IMR-90 (cell line): ENCODE data around the gene DALRD3.

ENCODE experiments used
- CEBPB ChIP-seq: IDR thresholded peaks from 2 replicates; pipeline ENCODE4 v1.6.1; 2012; ENCODE audit warnings: low read depth, low read length, improper control_type of control experiment
- CHD1 ChIP-seq: IDR thresholded peaks from 2 replicates; pipeline ENCODE4 v1.6.1; 2012; ENCODE audit warnings: low read depth, low read length, improper control_type of control experiment
- MAFK ChIP-seq: IDR thresholded peaks from 2 replicates; pipeline ENCODE4 v1.6.1; 2012; ENCODE audit warnings: low read depth, low read length, improper control_type of control experiment
- MAZ ChIP-seq: IDR thresholded peaks from 2 replicates; pipeline ENCODE4 v1.6.1; 2012; ENCODE audit warnings: low read depth, mild to moderate bottlenecking, low read length, improper control_type of control experiment, moderate library complexity, borderline replicate concordance
- MXI1 ChIP-seq: IDR thresholded peaks from 2 replicates; pipeline ENCODE4 v1.6.1; 2012; ENCODE audit warnings: low read depth, mild to moderate bottlenecking, low read length, moderate library complexity, borderline replicate concordance
- NFE2L2 ChIP-seq: fragments of 150-350 bp; IDR thresholded peaks from 2 replicates; pipeline ENCODE4 v1.6.1; 2016; ENCODE audit warnings: low read depth, mild to moderate bottlenecking, low read length
- POLR2A ChIP-seq: IDR thresholded peaks from 2 replicates; pipeline ENCODE4 v1.6.1; 2012; ENCODE audit warnings: mild to moderate bottlenecking, low read depth, low read length
- RAD21 ChIP-seq: IDR thresholded peaks from 2 replicates; pipeline ENCODE4 v1.6.1; 2012; ENCODE audit warnings: low read length, improper control_type of control experiment
- RCOR1 ChIP-seq: IDR thresholded peaks from 2 replicates; pipeline ENCODE4 v1.6.1; 2012; ENCODE audit warnings: mild to moderate bottlenecking, low read length, improper control_type of control experiment; ENCODE audit not compliant: insufficient replicate concordance
- SMC3 ChIP-seq: fragments of 150-350 bp; IDR thresholded peaks from 2 replicates; pipeline ENCODE4 v1.6.1; 2016; ENCODE audit warnings: low read depth, mild to moderate bottlenecking, antibody characterized with exemption, low read length, moderate library complexity
- TF ChIP-seq, protein P1 (sequence below): conservative IDR thresholded peaks from 2 replicates; pipeline ENCODE4 v1.5.1; 2012; ENCODE audit warnings: mild to moderate bottlenecking, low read depth, low read length, improper control_type of control experiment
- TF ChIP-seq, protein P2 (sequence below): fragments of 150-350 bp; IDR thresholded peaks from 2 replicates; pipeline ENCODE4 v1.6.1; 2017; ENCODE audit warnings: mild to moderate bottlenecking, antibody characterized with exemption, low read length, low read depth

DNA sequence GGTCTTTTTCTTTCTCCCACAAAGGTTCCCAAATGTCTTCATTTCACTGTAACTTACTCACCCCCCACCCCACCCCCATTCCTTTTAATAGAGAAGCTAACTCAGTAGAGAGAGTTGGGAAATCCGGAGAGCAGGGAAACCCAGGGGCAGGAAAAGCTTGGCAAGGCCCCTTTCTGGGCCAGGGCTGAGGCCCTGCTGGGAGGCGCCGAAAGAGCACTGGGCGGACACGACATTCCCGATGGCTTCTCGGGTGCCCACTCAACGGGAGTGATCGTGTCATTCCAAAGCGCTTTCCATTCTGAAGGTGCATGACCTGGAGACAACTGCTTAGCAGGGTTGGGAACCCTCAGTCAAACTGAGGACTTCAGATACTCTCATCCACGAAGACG is 1.6 kb upstream of the DALRD3 start:
- TF ChIP-seq POLR2A (no peak), CHD1 (no peak), RAD21 (no peak), CEBPB (no peak), MAZ (no peak), MXI1 (no peak), NFE2L2 (no peak), RCOR1 (no peak), MAFK (no peak), SMC3 (no peak)
- TF ChIP-seq, protein P1, sequence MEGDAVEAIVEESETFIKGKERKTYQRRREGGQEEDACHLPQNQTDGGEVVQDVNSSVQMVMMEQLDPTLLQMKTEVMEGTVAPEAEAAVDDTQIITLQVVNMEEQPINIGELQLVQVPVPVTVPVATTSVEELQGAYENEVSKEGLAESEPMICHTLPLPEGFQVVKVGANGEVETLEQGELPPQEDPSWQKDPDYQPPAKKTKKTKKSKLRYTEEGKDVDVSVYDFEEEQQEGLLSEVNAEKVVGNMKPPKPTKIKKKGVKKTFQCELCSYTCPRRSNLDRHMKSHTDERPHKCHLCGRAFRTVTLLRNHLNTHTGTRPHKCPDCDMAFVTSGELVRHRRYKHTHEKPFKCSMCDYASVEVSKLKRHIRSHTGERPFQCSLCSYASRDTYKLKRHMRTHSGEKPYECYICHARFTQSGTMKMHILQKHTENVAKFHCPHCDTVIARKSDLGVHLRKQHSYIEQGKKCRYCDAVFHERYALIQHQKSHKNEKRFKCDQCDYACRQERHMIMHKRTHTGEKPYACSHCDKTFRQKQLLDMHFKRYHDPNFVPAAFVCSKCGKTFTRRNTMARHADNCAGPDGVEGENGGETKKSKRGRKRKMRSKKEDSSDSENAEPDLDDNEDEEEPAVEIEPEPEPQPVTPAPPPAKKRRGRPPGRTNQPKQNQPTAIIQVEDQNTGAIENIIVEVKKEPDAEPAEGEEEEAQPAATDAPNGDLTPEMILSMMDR, result no peak
- TF ChIP-seq, protein P2, sequence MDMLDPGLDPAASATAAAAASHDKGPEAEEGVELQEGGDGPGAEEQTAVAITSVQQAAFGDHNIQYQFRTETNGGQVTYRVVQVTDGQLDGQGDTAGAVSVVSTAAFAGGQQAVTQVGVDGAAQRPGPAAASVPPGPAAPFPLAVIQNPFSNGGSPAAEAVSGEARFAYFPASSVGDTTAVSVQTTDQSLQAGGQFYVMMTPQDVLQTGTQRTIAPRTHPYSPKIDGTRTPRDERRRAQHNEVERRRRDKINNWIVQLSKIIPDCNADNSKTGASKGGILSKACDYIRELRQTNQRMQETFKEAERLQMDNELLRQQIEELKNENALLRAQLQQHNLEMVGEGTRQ, result no peak
